Stimulated activated memory B cell treated with anti-CD40 and anti-IgM and Interleukin-4, amounts not matched to agents 10 μg/mL and 1 μg/mL and 100 μg/mL, for 72 hours (primary cell): ENCODE results near the gene TBL1X.
"Not testable (repeated sequence)": the region's sequence is repeated elsewhere in the genome, so short reads cannot be mapped to it uniquely, and the experiment has no call there.

ENCODE experiments used
- ATAC-seq: fragments of 150-1000 bp; cut with Tn5 transposase; 2 replicates; pipeline ENCODE4 v1.10.0; 2021
- H3K27ac Mint-ChIP-seq: one replicate; pipeline ENCODE4 v1.8.0; 2022; ENCODE audit warnings: mild to moderate bottlenecking, mixed read lengths
- H3K27me3 Mint-ChIP-seq: one replicate; pipeline ENCODE4 v1.8.0; 2022; ENCODE audit warnings: mixed read lengths
- H3K36me3 Mint-ChIP-seq: one replicate; pipeline ENCODE4 v1.8.0; 2022; ENCODE audit warnings: mixed read lengths
- H3K4me1 Mint-ChIP-seq: one replicate; pipeline ENCODE4 v1.8.0; 2022; ENCODE audit warnings: mixed read lengths
- H3K4me3 Mint-ChIP-seq: one replicate; pipeline ENCODE4 v1.8.0; 2022; ENCODE audit warnings: mild to moderate bottlenecking, moderate library complexity, mixed read lengths
- H3K9me3 Mint-ChIP-seq: one replicate; pipeline ENCODE4 v1.8.0; 2022; ENCODE audit warnings: mixed read lengths

TBL1X gene

DNA sequence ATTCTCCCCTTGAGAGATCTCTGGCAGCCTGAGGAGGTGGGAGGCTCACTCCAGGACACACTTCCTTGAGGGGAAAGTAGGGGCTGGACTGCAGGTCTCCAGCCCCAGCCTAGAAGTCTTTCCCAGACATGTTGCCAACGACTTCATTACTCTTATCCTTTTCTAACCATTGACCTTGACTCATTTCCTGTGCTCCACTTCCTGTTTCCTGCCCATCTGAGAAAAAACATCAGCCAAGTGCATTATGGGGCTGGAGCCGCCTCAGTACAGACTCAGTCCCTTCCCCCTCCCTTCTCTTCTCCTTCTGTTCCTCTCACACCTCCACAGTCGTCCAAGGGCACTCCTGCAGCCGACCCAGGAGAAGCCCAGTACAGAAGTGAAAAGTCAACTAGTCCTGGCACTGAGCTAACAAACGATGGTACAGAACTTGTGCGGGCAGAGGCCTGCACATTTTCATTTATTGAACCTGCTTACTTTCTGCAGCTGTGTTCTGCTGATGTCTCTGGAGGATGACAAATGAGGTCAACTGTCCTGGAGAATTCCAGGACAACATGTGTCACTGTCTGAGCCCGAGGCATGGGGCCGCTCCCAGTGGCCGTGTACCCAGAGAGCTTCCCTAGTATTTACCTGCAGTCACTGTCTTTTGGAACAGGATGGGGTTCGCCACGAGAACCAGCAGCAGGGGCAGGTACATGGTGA is 280.7 kb downstream of the TBL1X start:
- Mint-ChIP-seq H3K27me3 (peaks cover 21% of the 10 kb centered on the region), H3K4me3 (no peak overlapping the region), H3K27ac (no peak overlapping the region), H3K4me1 (peaks cover 16% of the 10 kb centered on the region), H3K36me3 (peaks cover 6% of the 10 kb centered on the region), H3K9me3 (peaks cover 5% of the 10 kb centered on the region)
- no peak for ATAC-seq

DNA sequence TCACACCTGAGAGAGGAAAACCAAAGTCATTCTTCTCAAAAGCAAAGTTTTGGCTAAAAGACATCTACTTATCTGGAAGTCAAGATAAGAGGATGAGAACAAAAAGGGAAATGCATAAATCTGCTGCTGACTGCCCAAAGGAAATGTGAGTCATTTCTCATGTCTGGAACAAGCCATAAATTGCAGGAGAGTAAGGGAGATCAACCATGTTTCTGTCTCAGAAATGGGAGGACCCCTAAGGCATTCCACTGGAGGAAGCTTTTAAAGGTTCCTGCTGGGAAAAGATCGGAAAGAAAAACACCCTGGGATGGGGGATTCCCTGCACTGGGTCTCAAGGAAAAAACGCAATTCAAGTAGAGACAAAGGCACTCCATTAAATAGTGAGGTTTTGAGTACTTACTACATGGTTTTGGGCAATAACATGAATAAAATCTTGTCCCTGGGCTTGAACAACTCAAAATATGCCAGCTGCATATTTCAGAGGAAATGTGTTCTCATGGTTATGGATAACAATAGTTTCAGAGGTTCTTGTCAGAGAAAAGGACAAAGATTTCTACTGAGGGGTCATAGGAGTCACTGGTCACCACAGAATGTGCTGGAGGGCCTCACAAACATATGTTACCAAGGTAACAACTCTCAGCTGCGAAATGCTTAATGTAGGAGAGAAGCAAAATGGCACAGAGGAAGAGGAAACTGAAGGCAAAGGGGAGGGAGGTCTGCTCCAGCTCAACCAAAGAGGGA is 281.5 kb downstream of the TBL1X start:
- ATAC-seq, result no peak
- peaks cover 5% of the 10 kb centered on the region for H3K9me3 Mint-ChIP-seq
- no peak overlapping the region for H3K27ac Mint-ChIP-seq
- no peak overlapping the region for H3K4me3 Mint-ChIP-seq
- H3K27me3 Mint-ChIP-seq, result peaks cover 21% of the 10 kb centered on the region
- peaks cover 6% of the 10 kb centered on the region for H3K36me3 Mint-ChIP-seq
- H3K4me1 Mint-ChIP-seq, result peaks cover 16% of the 10 kb centered on the region

DNA sequence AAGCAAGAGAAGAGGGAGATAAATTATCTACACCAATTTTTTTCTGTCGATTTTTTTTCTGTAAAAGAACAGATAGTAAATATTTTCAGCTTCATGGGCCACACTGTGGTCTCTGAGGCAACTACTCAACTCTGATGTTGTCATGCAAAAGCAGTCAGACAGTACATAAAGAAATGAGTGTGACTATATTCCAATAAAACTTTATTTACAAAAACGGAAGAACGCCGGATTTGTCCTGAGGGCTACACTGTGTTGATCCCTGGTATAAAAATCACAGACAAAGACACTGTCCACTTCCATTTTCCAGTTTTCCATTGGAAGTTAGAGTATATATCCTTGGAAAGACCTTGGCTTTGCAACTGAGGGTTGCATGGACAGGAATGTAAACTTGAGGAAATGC is 282.8 kb downstream of the TBL1X start:
- H3K27ac Mint-ChIP-seq, result no peak overlapping the region
- peaks cover 21% of the 10 kb centered on the region for H3K27me3 Mint-ChIP-seq
- H3K4me3 Mint-ChIP-seq, result no peak overlapping the region
- H3K4me1 Mint-ChIP-seq, result peaks cover 16% of the 10 kb centered on the region
- H3K9me3 Mint-ChIP-seq, result peaks cover 5% of the 10 kb centered on the region
- no peak for ATAC-seq
- H3K36me3 Mint-ChIP-seq, result peaks cover 6% of the 10 kb centered on the region

DNA sequence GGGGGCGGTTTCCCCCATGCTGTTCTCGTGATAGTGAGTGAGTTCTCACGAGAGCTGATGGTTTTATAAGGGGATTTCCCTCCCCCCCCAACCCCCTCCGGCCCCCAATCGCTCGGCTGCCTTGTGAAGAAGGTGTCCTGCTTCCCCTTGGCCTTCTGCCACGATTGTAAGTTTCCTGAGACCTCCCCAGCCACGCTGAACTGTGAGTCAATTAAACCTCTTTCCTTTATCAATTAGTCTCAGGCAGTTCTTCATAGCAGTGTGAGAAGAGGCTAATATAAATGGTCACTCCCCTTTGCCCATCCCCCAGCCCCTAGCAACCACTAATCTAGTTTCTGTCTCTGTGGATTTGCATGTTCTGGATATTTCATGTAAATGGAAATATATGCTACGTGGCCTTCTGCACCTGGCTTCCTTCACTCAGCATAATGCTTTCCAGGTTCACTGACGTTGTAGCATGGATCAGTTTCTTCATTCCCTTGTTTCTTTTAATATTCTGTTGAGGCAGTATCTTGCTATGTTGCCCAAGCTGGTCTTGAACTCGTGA is 284.4 kb downstream of the TBL1X start:
- H3K9me3 Mint-ChIP-seq, result peaks cover 5% of the 10 kb centered on the region
- H3K4me3 Mint-ChIP-seq, result no peak overlapping the region
- H3K4me1 Mint-ChIP-seq, result peaks cover 16% of the 10 kb centered on the region
- H3K36me3 Mint-ChIP-seq, result peaks cover 6% of the 10 kb centered on the region
- H3K27ac Mint-ChIP-seq, result no peak overlapping the region
- ATAC-seq, result no peak
- peaks cover 21% of the 10 kb centered on the region for H3K27me3 Mint-ChIP-seq

DNA sequence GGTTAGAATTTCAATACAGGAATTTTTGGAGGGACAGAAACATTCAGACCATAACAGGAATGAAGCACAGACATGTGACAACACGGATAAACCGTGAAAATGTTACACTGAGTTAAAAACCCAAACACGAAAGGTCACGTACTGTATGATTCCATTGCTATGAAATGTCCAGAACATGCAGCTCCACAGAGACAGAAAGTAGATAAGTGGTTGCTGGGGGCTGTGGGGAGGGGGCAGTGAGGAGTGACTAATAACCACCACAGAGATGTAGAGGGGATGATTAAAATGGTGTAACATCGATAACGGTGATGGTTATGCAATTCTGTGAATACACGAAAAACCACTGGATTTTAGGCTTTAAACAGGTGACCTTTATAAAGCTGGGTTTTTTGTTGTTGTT is 292.5 kb downstream of the TBL1X start:
- no peaks in the 10 kb centered on the region for H3K36me3 Mint-ChIP-seq
- H3K27me3 Mint-ChIP-seq, result peaks cover 9% of the 10 kb centered on the region
- no peak overlapping the region for H3K4me3 Mint-ChIP-seq
- no peak for ATAC-seq
- H3K9me3 Mint-ChIP-seq, result no peaks in the 10 kb centered on the region
- H3K4me1 Mint-ChIP-seq, result no peaks in the 10 kb centered on the region
- no peak overlapping the region for H3K27ac Mint-ChIP-seq

- Mint-ChIP-seq H3K36me3 (no peaks in the 10 kb centered on the region), H3K4me1 (no peaks in the 10 kb centered on the region), H3K4me3 (no peak overlapping the region), H3K27ac (no peak overlapping the region), H3K9me3 (no peaks in the 10 kb centered on the region), H3K27me3 (peaks cover 9% of the 10 kb centered on the region)
- no peak for ATAC-seq
Observed at GRCh38 chrX:9758021-9758638, 293.3 kb downstream of the TBL1X start.

GRCh38 chrX:9759337-9759736 is 294.5 kb downstream of the TBL1X start:
- H3K27me3 Mint-ChIP-seq, result peaks cover 9% of the 10 kb centered on the region
- H3K27ac Mint-ChIP-seq, result no peak overlapping the region
- H3K4me1 Mint-ChIP-seq, result no peaks in the 10 kb centered on the region
- ATAC-seq, result no peak
- H3K36me3 Mint-ChIP-seq, result no peaks in the 10 kb centered on the region
- no peak overlapping the region for H3K4me3 Mint-ChIP-seq
- H3K9me3 Mint-ChIP-seq, result no peaks in the 10 kb centered on the region

DNA sequence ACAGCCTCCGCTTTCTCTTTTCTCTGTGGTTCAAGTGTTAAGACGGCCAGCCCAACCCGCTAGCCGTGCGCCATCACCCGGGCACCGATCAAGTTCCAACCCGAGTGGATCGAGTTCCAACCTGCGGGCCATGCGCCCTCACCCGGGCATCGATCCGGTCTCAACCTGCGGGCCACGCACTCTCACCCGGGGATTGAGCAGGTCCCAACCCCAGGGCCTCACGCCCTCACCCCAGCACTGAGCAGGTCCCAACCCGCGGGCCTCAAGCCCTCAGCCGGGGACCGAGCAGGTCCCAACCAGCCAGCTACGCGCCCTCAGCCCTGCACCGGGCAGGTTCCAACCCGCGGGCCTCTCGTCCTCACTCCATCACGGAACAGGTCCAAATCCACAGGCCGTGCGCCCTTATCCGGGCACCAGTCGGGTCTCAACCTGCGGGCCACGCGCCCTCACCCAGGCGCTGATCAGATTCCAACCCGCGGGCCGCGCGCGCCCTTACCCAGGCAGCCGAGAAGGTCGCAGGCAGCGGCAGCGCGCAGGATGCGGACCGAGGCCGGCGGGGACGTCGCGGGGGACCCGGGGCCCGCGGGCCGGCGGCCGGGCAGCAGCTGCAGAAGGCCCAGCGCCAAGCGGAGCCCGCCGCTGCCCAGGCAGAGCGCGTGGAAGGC is 300.3 kb downstream of the TBL1X start:
- Mint-ChIP-seq H3K4me3 (no peak overlapping the region), H3K36me3 (no peaks in the 10 kb centered on the region), H3K27ac (no peak overlapping the region), H3K27me3 (peaks cover 7% of the 10 kb centered on the region), H3K9me3 (no peaks in the 10 kb centered on the region), H3K4me1 (no peaks in the 10 kb centered on the region)
- no peak for ATAC-seq

- no peaks in the 10 kb centered on the region for H3K4me1 Mint-ChIP-seq
- H3K9me3 Mint-ChIP-seq, result no peaks in the 10 kb centered on the region
- H3K4me3 Mint-ChIP-seq, result no peak within 1 kb of the TSS
- H3K27me3 Mint-ChIP-seq, result peaks cover 2% of the 10 kb centered on the region
- H3K36me3 Mint-ChIP-seq, result no peaks in the 10 kb centered on the region
- H3K27ac Mint-ChIP-seq, result no peak within 1 kb of the TSS
- no peak for ATAC-seq
Observed at GRCh38 chrX:9765737-9766097, 300.9 kb downstream of the TBL1X start, which contains the start of gene GPR143. Gene GPR143 (minus strand): TSS chrX:9765847. CDS start chrX:9765817, 30 bp downstream.

GRCh38 chrX:9767375-9767774 is 302.5 kb downstream of the TBL1X start:
- H3K27me3 Mint-ChIP-seq, result no peaks in the 10 kb centered on the region
- H3K27ac Mint-ChIP-seq, result no peak overlapping the region
- no peaks in the 10 kb centered on the region for H3K9me3 Mint-ChIP-seq
- no peaks in the 10 kb centered on the region for H3K36me3 Mint-ChIP-seq
- no peak for ATAC-seq
- no peak overlapping the region for H3K4me3 Mint-ChIP-seq
- no peaks in the 10 kb centered on the region for H3K4me1 Mint-ChIP-seq

DNA sequence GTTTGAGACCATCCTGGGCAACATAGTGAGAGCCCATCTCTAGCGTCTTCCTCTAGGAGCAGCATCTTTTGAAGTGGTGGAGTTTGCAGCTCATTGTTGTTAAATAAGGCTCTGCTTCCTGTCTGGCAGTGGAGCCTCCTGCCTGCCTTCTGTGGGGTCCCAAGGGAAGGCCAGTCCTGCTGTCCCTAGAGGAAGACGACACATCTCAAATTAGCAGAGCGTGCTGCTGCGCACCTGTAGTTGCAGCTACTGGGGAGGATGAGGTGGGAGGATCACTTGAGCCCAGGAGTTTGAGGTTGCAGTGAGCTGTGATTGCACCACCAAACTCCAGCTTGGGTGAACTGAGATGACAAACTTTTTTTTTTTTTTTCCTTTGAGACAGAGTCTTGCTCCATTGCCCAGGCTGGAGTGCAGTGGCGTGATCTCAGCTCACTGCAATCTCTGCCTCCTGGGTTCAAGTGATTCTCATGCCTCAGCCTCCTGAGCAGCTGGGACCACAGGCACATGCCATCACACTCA is 303.5 kb downstream of the TBL1X start:
- H3K27ac Mint-ChIP-seq, H3K4me1 Mint-ChIP-seq, H3K36me3 Mint-ChIP-seq, ATAC-seq, H3K9me3 Mint-ChIP-seq, H3K27me3 Mint-ChIP-seq, H3K4me3 Mint-ChIP-seq: not testable (repeated sequence)

DNA sequence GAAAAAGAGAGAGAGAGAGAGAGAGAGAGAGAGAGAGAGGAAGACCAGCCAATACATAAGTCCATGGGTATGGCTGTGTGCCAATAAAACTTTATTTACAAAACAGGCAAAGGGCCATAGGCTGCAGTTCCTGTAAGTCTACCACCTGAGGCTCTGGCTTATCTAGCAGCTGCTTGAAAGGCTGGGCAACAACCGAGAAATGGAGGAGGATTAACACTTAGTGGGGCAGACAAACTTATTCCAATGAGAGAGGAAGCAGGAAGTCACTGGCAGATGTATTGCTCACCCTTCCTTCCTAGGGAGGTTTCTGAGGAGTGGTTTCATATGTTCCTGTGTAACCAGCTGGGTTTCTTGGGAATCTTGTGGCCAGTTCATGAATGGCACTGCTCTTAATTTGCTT is 305.5 kb downstream of the TBL1X start:
- no peaks in the 10 kb centered on the region for H3K36me3 Mint-ChIP-seq
- no peaks in the 10 kb centered on the region for H3K9me3 Mint-ChIP-seq
- H3K4me3 Mint-ChIP-seq, result no peak overlapping the region
- no peak overlapping the region for H3K27ac Mint-ChIP-seq
- H3K27me3 Mint-ChIP-seq, result peaks cover 6% of the 10 kb centered on the region
- ATAC-seq, result no peak
- no peaks in the 10 kb centered on the region for H3K4me1 Mint-ChIP-seq

DNA sequence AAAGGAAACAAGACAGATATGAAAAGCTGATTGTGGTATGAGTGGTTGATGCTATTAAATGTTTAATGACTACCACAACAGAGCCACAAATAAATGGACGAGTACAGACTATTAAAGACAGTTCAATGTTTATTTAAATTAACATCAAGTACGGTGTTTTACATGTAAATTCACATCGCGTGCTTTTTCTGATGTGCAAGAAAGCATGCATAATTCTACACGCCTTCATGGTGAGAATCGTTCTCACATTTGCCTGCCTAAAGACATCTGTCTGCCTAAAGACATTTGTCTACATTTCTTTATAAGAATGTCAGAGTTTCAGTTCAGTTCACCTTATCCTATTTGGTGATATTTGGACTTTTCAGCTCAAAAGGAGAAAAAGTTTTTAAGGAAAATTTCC is 308.1 kb downstream of the TBL1X start:
- Mint-ChIP-seq H3K36me3 (no peaks in the 10 kb centered on the region), H3K27ac (no peak overlapping the region), H3K4me1 (no peaks in the 10 kb centered on the region), H3K4me3 (no peak overlapping the region), H3K9me3 (no peaks in the 10 kb centered on the region), H3K27me3 (peaks cover 12% of the 10 kb centered on the region)
- no peak for ATAC-seq

- no peak overlapping the region for H3K27ac Mint-ChIP-seq
- H3K9me3 Mint-ChIP-seq, result no peaks in the 10 kb centered on the region
- peak; percentile 12 for ATAC-seq
- peaks cover 30% of the 10 kb centered on the region for H3K27me3 Mint-ChIP-seq
- H3K4me1 Mint-ChIP-seq, result no peaks in the 10 kb centered on the region
- H3K36me3 Mint-ChIP-seq, result no peaks in the 10 kb centered on the region
- H3K4me3 Mint-ChIP-seq, result no peak overlapping the region
Observed at GRCh38 chrX:9775930-9776329, 311.1 kb downstream of the TBL1X start.

- Mint-ChIP-seq H3K27me3 (peaks cover 19% of the 10 kb centered on the region), H3K27ac (no peak overlapping the region), H3K4me1 (no peaks in the 10 kb centered on the region), H3K36me3 (no peaks in the 10 kb centered on the region), H3K9me3 (no peaks in the 10 kb centered on the region), H3K4me3 (no peak overlapping the region)
- ATAC-seq, result no peak
Observed at GRCh38 chrX:9781941-9782340, 317.1 kb downstream of the TBL1X start.
